Measurements from ENCODE around the gene CCDC157. TPM values are rescaled to one million over a fixed set of nuclear protein-coding genes. Genes with fewer than 3 reads are reported as not detected.

Gene CCDC157
- total RNA-seq (2014; rRNA removed; shearing (Covaris generic)) = 1.9 and 4.5 TPM in 2 replicates

DNA sequence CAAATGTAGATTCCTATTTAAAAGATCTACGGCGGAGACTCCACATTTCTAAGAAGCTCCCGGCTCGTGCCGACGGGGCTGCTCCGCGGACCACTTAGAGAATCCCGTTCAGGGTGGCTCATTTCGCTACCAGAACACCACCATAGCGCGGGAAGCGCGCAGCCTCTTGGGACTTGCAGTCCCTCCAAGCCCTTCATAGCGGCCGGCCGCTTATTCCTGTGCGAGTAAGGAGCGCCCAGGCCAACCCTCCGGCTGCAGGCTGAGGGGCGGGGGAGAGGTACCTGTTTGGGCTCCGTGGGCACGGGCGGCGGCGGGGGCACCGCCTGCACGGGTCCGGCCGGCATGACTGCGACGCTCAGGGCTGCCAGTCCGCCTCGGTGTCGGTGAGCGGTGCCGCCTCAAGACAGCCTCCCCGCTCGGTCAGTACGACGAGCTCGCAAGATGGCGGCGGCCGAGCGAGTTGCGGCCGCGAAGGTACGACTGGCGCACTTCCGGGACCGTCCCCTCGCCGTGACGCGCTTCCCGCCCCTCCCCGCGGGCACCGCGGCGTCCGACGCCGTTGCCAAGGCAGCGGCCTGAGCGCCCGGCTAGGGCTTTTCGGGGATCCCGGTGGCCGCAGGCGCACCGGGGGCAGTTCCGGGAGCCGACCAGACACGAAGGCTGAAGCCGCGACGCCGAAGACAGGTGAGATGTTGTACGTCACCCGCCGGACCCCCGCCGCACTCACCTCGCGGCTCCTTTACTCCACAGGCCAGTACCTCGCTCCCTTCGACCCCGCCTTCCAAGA, at the start of gene CCDC157, which contains the start of gene SF3A1:
Gene CCDC157, plus strand, starts transcription at position 559 of the 787 bp plus-strand sequence. CDS start 8,994 bp downstream, outside the sequence.
Gene SF3A1, minus strand, starts transcription at position 446 of the 787 bp plus-strand sequence. Its CDS starts 102 bp downstream, at position 344.
- H3K27me3 ChIP-seq (replicated peaks) = no peaks in the 10 kb centered on the region
- H3K4me1 ChIP-seq (replicated peaks) = peaks cover 10% of the 10 kb centered on the region
- peak; percentile 94 to 96 for DNase-seq (ENCODE audit: low read depth in 1 of 2, low spot score in 2 of 2)
- peak within 1 kb of the TSS; percentile 91 for H3K27ac ChIP-seq
- H3K4me3 ChIP-seq = peak within 1 kb of the TSS; percentile 98
- H3K36me3 ChIP-seq = peaks cover 38% of the 10 kb centered on the region
- no peaks in the 10 kb centered on the region for H3K9me3 ChIP-seq (replicated peaks)

GRCh38 chr22:30307041-30307574, 49.7 kb upstream of the CCDC157 start:
- Histone ChIP-seq H3K9me3 (replicated peaks) (no peaks in the 10 kb centered on the region), H3K4me1 (replicated peaks) (peaks cover 21% of the 10 kb centered on the region), H3K36me3 (peaks cover 23% of the 10 kb centered on the region), H3K4me3 (no peak overlapping the region), H3K27me3 (replicated peaks) (no peaks in the 10 kb centered on the region), H3K27ac (no peak overlapping the region)
- DNase-seq (ENCODE audit: low read depth in 1 of 2, low spot score in 2 of 2) = no peak

- Histone ChIP-seq H3K4me3 (no peak overlapping the region), H3K4me1 (replicated peaks) (peaks cover 26% of the 10 kb centered on the region), H3K27me3 (replicated peaks) (no peaks in the 10 kb centered on the region), H3K36me3 (peaks cover 17% of the 10 kb centered on the region), H3K9me3 (replicated peaks) (no peaks in the 10 kb centered on the region), H3K27ac (no peak overlapping the region)
- DNase-seq (ENCODE audit: low read depth in 1 of 2, low spot score in 2 of 2) = no peak
These were observed 48.7 kb upstream of the CCDC157 start for GRCh38 chr22:30308093-30308492.

- Histone ChIP-seq H3K9me3 (replicated peaks) (no peaks in the 10 kb centered on the region), H3K4me3 (no peak overlapping the region), H3K27ac (no peak overlapping the region), H3K27me3 (replicated peaks) (no peaks in the 10 kb centered on the region), H3K36me3 (peaks cover 11% of the 10 kb centered on the region; the same call in 1 of the 2 replicates), H3K4me1 (replicated peaks) (peaks cover 27% of the 10 kb centered on the region)
- no peak for DNase-seq (ENCODE audit: low read depth in 1 of 2, low spot score in 2 of 2)
These were observed 48.1 kb upstream of the CCDC157 start for GRCh38 chr22:30308518-30309230.

DNA sequence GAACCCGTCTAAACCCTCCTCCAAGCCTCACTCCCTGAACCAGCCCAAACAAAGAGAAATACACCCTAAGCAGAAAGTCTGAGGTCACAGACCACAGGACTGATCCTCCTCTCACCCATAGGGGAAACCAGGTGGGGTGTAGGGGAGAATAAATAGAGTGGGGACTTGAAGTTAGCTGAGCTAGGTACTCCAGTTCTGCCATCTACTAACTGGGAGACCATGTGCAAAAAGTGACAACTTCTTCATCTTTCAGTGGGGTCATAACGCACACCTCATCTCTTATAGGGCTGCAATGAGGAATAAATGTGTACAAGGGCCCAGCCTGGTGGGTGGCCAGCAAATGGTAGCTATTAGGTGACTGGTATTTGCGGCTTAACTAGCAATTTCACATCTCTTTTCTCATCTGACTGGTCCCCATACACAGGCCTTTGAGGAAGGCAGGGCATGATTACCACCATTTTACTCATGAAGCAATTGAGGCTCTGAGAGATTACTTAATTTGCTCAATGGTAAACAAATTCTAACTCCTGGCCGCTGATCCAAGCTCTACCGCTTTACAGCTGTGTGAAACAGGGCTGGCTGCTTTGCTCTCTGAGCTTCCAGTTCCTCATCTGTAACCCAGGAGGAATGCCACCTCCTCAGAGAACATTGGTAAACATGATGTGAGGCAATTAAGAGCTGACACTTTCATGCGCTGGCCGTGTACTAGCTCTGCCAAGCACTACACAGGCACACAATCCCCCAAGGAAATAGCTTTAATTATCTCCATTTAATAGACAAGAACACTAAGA, 46.7 kb upstream of the CCDC157 start:
- H3K27me3 ChIP-seq (replicated peaks) = no peaks in the 10 kb centered on the region
- no peaks in the 10 kb centered on the region for H3K9me3 ChIP-seq (replicated peaks)
- no peak overlapping the region for H3K4me3 ChIP-seq
- peaks cover 42% of the 10 kb centered on the region for H3K4me1 ChIP-seq (replicated peaks)
- no peak overlapping the region for H3K27ac ChIP-seq
- H3K36me3 ChIP-seq = 0 out of 2 replicates have a peak, but pooled peaks cover 7% of the 10 kb centered on the region
- DNase-seq (ENCODE audit: low read depth in 1 of 2, low spot score in 2 of 2) = no peak

GRCh38 chr22:30310881-30311771, 45.7 kb upstream of the CCDC157 start:
- H3K36me3 ChIP-seq = peaks cover 12% of the 10 kb centered on the region; the same call in 1 of the 2 replicates
- H3K4me1 ChIP-seq (replicated peaks) = peaks cover 50% of the 10 kb centered on the region
- no peak overlapping the region for H3K27ac ChIP-seq
- H3K9me3 ChIP-seq (replicated peaks) = no peaks in the 10 kb centered on the region
- no peak overlapping the region for H3K4me3 ChIP-seq
- no peaks in the 10 kb centered on the region for H3K27me3 ChIP-seq (replicated peaks)
- DNase-seq (ENCODE audit: low read depth in 1 of 2, low spot score in 2 of 2) = no peak

- Histone ChIP-seq H3K27ac (no peak overlapping the region), H3K4me1 (replicated peaks) (peaks cover 54% of the 10 kb centered on the region), H3K4me3 (no peak overlapping the region), H3K9me3 (replicated peaks) (no peaks in the 10 kb centered on the region), H3K27me3 (replicated peaks) (no peaks in the 10 kb centered on the region), H3K36me3 (peaks cover 9% of the 10 kb centered on the region; the same call in 1 of the 2 replicates)
- DNase-seq (ENCODE audit: low read depth in 1 of 2, low spot score in 2 of 2) = peak; percentile 45 to 69
These were observed 44.8 kb upstream of the CCDC157 start for GRCh38 chr22:30312053-30312452.

GRCh38 chr22:30313527-30314363, 43.1 kb upstream of the CCDC157 start:
- no peak for DNase-seq (ENCODE audit: low read depth in 1 of 2, low spot score in 2 of 2)
- H3K27ac ChIP-seq = no peak overlapping the region

GRCh38 chr22:30314915-30315314, 41.9 kb upstream of the CCDC157 start:
- peaks cover 62% of the 10 kb centered on the region for H3K4me1 ChIP-seq (replicated peaks)
- H3K27ac ChIP-seq = peak overlapping the region; percentile 34
- H3K9me3 ChIP-seq (replicated peaks) = no peaks in the 10 kb centered on the region
- no peak overlapping the region for H3K4me3 ChIP-seq
- peak; percentile 44 to 73 for DNase-seq (ENCODE audit: low read depth in 1 of 2, low spot score in 2 of 2)
- H3K27me3 ChIP-seq (replicated peaks) = no peaks in the 10 kb centered on the region
- H3K36me3 ChIP-seq = peaks cover 21% of the 10 kb centered on the region

More at GRCh38 chr22:30313527-30314363, 43.1 kb upstream of the CCDC157 start:
- Histone ChIP-seq H3K27me3 (replicated peaks) (no peaks in the 10 kb centered on the region), H3K4me1 (replicated peaks) (peaks cover 62% of the 10 kb centered on the region), H3K9me3 (replicated peaks) (no peaks in the 10 kb centered on the region), H3K4me3 (no peak overlapping the region), H3K36me3 (peaks cover 12% of the 10 kb centered on the region; the same call in 1 of the 2 replicates)

DNA sequence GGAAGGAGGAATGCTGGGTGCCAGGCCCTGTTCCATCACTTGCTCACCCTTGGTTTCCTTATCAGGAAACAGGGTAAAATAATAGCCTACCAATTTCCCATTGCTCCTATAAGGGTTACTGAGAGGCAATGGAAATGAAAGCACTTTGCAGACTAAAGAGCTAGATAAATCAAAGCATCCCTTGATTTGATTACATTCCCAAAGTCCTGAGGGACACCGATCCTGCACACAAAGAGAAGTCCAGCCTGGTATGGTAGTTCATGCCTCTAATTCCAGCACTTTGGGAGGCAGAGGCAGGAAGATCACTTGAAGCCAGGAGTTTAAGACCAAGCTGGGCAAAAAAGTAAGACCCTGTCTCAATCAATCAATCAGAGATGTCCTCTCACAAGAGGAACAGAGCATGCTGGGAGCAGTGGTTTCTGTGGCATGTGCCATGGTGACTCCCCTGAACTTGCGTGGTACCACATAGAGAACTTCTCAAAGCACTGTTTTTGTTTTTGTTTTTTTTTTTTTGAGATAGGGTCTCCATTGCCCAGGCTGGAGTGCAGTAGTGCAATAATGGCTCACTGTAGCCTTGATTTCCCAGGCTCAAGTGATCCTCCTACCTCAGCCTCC, 40.7 kb upstream of the CCDC157 start:
- Histone ChIP-seq H3K27ac (no peak overlapping the region), H3K4me1 (replicated peaks) (peaks cover 61% of the 10 kb centered on the region), H3K36me3 (peaks cover 27% of the 10 kb centered on the region), H3K9me3 (replicated peaks) (no peaks in the 10 kb centered on the region), H3K4me3 (no peak overlapping the region), H3K27me3 (replicated peaks) (no peaks in the 10 kb centered on the region)
- DNase-seq (ENCODE audit: low read depth in 1 of 2, low spot score in 2 of 2) = no peak

DNA sequence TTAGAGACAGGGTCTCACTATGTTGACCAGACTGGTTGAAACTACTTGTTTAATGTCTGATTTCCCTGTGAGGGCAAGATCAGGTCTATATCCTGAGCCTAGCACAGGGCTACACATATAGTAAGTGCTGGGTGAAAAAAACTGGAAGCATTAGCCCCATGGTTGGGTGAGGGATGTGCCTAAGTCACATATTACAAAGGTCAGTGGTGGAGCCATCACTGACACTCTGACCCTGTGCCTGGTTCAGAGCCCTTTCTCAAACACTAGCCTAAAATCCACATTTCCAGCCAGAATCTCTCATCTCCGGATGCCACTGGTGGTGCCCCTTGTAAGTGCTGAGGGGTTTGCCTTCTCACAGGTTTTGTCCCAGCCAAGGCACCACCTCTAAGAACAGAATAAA, 39.0 kb upstream of the CCDC157 start:
- Histone ChIP-seq H3K9me3 (replicated peaks) (no peaks in the 10 kb centered on the region), H3K27ac (no peak overlapping the region), H3K27me3 (replicated peaks) (no peaks in the 10 kb centered on the region), H3K36me3 (peaks cover 24% of the 10 kb centered on the region), H3K4me3 (no peak overlapping the region), H3K4me1 (replicated peaks) (peaks cover 44% of the 10 kb centered on the region)
- DNase-seq (ENCODE audit: low read depth in 1 of 2, low spot score in 2 of 2) = no peak

Measured in SJSA1 (cell line).